Fibroblast of mammary gland (primary cell): Measurements from ENCODE around the gene ZFP69B.

Experiments
- DNase-seq: peaks from one replicate; pipeline ENCODE4 v3.0.0-alpha.2; 2010; ENCODE audit warnings: low read depth
- H3K4me3 ChIP-seq: 2 replicates; pipeline ENCODE4 v1.5.1; 2011; ENCODE audit warnings: low read depth, mild to moderate bottlenecking, low read length, moderate library complexity; ENCODE audit not compliant: control insufficient read depth
- CTCF ChIP-seq: conservative IDR thresholded peaks from 2 replicates; pipeline ENCODE4 v1.5.1; 2011; ENCODE audit warnings: low read depth, low read length, inconsistent platforms; ENCODE audit not compliant: control insufficient read depth, insufficient read depth

ZFP69B gene

DNA sequence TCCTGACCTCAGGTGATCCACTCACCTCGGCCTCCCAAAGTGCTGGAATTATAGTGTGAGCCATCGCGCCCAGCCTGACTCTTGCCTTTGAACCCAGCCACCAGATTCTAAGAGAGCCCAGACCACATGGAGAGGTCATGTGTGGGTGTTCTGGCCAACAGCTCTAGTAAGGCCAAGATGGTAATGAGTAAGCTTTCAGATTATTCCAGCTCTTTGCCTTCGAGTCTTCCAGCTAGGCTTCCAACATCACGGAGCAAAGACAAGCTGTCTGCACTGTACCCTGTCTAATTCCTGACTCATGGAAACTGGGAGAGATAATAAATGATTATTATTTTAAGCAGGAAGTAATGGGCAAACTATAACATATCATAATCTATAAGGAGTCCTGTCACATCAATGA is 14.8 kb upstream of the ZFP69B start:
- no peak overlapping the region for H3K4me3 ChIP-seq
- peak; percentile 76 for DNase-seq
- TF ChIP-seq CTCF: no peak

DNA sequence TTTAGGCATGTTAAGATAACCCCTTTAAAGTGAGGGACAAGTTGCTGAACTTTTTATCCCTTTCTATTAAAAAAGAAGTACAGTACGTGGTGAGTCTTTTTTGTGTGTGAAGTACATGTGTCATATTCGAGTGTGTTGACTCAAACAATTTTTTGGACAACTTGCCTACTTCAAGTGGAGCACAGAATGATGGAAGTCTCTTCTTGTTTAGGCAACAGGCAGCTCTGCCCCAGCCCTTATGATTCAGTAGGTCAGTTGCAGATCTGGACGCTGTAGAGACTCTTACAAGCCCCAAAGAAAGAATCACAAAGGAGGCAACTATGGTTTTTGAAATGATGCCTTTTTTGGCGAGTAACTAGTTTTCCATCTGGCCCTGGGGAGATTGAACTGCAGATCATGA is 14.4 kb upstream of the ZFP69B start:
- H3K4me3 ChIP-seq: no peak overlapping the region
- TF ChIP-seq CTCF: no peak
- peak; percentile 56 for DNase-seq

DNA sequence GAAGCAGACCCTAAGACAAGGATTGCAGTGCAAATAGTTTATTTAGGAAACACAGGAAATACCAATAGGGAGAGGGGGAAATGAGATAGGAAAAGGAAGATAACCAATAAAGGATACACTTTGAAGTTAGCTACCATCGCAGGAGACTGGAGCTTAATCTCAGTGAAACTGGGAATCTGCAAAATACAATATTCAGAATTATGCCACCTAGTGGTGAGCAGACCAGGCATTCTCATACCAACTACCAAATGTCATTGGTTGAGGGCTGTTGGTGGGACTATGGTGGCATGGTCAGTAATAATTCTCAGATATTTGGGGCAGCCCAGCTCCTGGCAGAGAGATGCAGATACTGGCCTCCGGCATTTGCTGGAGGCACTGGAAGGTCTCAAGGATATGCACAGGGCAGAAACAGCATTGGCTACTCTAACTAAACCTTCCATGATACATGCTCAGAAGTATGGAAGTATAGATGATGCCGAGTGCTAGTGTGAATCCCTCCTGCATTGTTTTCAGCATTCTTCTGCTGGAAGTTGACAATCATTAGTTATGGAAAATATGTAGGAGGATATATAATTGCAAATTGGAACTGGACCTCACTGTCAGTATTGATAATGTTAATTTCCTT is 11.8 kb upstream of the ZFP69B start:
- TF ChIP-seq CTCF: peak; percentile 81
- peak; percentile 44 for DNase-seq
- no peak overlapping the region for H3K4me3 ChIP-seq

DNA sequence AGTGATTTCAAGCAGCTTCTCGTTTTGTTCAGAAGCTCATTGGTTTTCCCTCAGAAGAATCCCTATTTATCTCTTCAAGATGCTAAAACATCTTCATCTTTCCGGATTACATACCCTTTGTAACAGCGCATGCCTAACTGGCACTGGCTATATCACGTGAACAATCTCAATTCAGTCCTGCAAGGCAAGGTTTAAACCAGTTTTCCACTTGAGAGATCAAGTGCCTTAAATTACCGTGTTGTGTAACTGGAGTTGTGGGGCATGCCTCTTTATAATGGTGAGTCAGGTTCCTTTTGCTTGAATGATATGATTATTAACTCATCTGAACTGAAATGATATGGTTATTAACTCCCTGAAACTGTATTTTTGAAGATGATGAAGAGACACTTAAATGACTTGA is 11.0 kb upstream of the ZFP69B start:
- no peak for TF ChIP-seq CTCF
- no peak overlapping the region for H3K4me3 ChIP-seq
- no peak for DNase-seq

- DNase-seq: peak; percentile 83
- peak overlapping the region; percentile 72 for H3K4me3 ChIP-seq
- no peak for TF ChIP-seq CTCF
These were observed 390 bp downstream of the ZFP69B start for GRCh38 chr1:40450495-40451237.

GRCh38 chr1:40451238-40451585 is 936 bp downstream of the ZFP69B start:
- TF ChIP-seq CTCF: no peak
- no peak for DNase-seq
- H3K4me3 ChIP-seq: peak overlapping the region; percentile 72
